Activated naive CD4-positive, alpha-beta T cell treated with Interleukin-2 at 50 U/mL for 16 hours (primary cell): ENCODE results near the gene WFDC13.
"Not testable (repeated sequence)": the region's sequence is repeated elsewhere in the genome, so short reads cannot be mapped to it uniquely, and the experiment has no call there.

Experiments
- DNase-seq: peaks from one replicate; pipeline ENCODE4 v3.0.0-alpha.2; 2020

Gene WFDC13, protein sequence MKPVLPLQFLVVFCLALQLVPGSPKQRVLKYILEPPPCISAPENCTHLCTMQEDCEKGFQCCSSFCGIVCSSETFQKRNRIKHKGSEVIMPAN

DNA sequence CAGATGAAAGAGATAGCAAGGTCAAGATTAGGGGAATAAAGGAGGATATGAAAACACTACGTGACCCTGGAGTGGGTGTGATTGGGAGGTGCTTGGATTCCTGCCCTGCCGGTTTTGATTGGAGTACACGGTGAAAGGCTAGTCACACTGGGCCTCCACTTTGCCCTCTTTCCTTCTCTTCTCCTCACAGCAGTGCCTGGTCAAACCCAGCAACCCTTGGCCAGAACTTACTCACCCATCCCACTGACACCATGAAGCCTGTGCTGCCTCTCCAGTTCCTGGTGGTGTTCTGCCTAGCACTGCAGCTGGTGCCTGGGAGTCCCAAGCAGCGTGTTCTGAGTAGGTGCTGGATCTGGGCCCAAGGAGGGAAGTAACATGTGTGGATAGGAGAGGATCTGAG lies at the start of gene WFDC13:
TSS of gene WFDC13 (plus strand) at position 166 of the 400 bp plus-strand sequence. CDS start at position 252, 86 bp downstream.
- DNase-seq: no peak

DNA sequence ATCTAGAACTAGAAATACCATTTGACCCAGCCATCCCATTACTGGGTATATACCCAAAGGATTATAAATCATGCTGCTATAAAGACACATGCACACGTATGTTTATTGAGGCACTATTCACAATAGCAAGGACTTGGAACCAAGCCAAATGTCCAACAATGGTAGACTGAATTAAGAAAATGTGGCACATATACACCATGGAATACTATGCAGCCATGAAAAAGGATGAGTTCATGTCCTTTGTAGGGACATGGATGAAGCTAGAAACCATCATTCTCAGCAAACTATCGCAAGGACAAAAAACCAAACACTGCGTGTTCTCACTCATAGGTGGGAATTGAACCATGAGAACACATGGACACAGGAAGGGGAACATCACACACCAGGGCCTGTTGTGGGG lies 44.8 kb upstream of the WFDC13 start:
- not testable (repeated sequence) for DNase-seq

DNA sequence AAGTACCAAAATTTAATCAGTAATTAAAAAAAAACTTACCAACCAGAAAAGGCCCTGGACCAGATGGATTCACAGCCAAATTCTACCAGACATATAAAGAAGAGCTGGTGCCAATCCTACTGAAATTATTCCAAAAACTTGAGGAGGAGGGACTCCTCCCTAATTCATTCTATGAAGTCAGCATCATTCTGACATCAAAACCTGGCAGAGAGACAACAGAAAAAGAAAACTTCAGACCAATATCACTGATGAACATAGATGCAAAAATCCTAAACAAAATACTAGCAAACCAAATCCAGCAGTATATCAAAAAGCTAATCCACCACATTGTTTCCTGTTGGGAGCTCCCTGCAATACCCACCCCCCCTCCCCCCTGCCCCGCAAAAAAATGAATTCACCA lies 31.7 kb upstream of the WFDC13 start, which contains the start of gene WFDC11:
TSS of gene WFDC11 (minus strand) at position 101 of the 400 bp plus-strand sequence. CDS start 19,639 bp downstream, outside the sequence.
- no peak for DNase-seq

DNA sequence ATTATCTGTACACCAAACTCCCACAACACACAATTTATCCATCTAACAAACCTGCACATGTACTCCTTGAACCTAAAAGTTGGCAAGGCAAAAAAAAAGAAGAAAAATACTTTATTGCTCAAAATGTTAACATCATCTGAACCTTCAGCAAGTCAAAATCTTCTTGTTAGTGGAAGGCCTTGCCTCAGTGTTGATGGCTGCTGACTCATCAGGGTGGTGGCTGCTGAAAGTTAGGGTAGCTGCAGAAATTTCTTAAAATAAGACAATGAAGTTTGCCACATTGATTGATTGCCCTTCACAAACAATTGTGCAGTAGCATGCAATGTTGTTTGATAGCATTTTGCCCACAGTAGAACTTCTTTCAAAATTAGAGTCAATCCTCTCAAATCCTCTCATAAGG lies 29.1 kb upstream of the WFDC13 start:
- no peak for DNase-seq

DNA sequence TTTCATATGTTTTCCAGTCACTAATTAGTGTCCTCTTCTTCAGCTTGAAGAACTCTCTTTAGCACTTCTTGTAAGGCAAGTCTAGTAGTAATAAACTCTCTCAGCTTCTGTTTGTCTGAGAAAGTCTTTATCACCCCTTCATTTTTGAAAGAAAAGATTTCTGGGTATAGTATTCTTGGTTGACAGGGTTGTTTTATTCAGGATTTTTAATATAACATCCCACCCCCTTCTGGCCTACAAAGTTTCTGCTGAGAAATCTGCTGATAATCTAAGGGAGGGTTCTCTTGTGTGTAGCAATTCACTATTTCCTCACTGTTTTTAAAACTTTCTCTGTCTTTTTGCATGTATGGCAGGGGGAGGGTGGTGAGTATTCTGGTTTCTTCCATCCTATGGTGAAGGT lies 22.2 kb upstream of the WFDC13 start:
- DNase-seq: no peak

DNA sequence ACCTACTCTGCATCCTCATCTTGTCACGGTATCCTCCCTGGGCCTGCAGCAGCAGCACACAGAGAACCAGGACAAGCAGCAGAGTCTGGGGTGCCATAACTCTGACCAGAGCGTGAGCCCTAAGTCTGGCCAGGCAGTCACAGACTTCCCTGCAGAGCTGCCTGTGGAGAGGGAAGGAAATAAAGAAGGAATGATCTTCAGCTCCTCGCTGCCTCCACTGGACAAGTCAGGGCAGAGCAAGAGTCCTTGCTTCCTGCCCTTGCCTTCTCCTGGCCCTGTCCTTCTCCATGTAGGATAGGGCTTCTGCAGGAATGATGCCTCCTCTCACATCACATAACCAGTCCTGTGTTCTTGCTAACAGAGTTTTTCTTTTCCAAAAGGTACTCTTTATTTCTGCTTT lies 15.9 kb upstream of the WFDC13 start:
- no peak for DNase-seq

DNA sequence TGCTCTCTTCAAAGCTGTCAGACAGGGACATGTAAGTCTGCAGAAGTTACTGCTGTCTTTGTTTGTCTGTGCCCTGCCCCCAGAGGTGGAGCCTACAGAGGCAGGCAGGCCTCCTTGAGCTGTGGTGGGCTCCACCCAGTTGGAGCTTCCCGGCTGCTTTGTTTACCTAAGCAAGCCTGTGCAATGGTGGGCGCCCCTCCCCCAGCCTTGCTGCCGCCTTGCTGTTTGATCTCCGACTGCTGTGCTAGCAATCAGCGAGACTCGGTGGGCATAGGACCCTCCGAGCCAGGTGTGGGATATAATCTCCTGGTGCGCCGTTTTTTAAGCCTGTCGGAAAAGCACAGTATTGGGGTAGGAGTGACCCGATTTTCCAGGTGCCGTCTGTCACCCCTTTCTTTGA lies 8.5 kb upstream of the WFDC13 start:
- not testable (repeated sequence) for DNase-seq

DNA sequence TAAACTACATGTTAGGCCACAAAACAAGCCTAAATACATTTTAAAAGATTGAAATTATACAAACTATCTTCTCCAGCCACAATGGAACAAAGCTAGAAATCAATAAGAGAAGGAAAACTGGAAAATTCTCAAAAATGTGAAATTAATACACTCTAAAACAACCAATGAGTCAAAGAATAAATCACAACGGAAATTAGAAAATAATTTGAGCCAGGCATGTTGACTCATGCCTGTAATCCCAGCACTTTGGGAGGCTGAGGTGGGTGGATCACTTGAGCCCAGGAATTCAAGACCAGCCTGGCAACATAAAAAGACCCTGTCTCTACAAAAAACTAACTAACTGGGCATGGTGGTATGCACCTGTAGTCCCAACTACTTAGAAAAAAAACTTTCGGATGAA lies 6.3 kb upstream of the WFDC13 start:
- DNase-seq: no peak

DNA sequence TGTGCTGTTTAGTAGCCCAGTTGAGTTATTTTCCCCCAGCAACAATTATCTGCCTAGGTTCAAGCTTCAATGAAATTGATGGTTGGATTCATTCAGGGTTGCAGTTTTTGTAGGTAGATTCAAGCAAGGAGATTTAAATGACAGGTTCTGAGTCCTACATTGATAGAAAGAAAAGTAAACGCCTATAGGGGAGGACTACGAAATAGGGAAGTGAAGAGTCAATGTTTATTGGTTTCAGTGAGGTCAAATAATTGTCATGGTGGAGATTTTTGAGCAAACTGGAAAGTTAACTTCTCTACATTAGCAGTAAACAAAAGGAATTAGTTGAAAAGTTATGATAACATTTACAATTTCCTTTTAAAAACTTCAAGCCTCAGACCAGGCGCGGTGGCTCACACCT lies 734 bp upstream of the WFDC13 start:
- DNase-seq: no peak

DNA sequence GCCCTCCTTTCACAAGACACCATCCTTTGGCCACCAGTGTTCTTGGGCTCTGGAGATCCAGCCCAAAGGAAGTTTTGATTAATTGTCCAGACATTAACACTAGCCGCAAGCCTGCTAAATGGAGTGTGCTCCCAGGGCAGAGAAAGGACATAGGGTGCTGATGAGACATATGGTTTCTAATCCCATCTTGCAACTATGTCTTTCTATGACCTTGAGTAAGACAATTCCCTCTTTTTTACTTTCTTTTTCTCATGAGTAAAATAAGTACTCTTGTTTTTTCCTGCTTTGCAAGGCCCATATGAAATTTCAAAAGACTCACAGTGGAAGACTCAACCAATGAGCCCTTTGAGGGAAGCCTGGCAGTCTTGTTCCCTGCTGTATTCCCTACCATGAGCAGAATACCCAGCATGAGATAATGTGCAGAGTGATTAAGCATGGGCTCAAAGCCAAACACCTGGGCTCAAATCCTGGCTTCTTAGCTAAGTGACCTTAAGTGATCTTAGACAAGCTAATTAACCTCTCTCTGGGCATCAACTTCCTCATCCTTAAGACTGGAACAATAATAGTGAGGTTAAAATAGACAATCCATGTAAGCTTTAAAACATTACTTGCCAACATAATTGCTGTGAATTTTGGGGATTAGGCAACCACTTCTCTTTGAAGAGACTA lies 3.3 kb downstream of the WFDC13 start, which contains the start of gene WFDC10B:
TSS of gene WFDC10B (minus strand) at position 51 of the 669 bp plus-strand sequence. CDS start 19,027 bp downstream, outside the sequence.
- no peak for DNase-seq

DNA sequence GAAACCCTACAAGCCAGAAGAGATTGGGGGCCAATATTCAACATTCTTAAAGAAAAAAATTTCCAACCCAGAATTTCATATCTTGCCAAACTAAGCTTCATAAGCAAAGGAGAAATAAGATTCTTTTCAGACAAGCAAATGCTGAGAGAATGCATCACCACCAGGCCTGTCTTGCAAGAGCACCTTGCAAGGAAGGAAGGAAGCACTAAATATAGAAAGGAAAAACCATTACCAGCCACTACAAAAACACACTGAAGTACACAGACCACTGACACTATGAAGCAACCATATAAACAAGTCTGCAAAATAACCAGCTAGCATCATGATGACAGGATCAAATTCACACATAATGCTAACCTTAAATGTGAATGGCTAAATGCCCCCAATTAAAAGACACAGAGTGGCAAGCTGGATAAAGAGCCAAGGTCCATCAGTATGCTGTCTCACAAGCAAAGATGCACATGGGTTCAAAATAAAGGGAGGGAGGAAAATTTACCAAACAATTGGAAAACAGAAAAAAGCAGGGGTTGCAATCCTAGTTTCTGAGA lies 14.4 kb downstream of the WFDC13 start:
- DNase-seq: not testable (repeated sequence)

DNA sequence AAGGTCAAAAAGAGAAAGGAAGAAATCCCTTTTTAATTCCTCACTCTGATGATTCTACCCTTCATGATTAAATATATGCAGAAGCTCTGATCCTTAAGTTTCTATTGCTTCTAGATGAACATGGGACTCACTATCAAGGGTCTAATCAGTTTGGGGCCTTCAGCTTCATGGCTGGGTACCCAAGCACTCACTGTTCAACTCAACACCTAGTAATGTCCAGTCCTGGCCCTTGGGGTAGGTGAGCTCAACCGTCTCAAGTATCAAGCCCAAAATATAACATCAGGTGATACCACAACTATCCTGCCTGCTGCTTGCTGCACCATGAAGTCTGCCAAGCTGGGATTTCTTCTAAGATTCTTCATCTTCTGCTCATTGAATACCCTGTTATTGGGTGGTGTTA lies 20.2 kb downstream of the WFDC13 start, which contains the start of gene SPINT4:
TSS of gene SPINT4 (plus strand) at position 301 of the 400 bp plus-strand sequence. CDS start at position 322, 21 bp downstream.
- DNase-seq: no peak

DNA sequence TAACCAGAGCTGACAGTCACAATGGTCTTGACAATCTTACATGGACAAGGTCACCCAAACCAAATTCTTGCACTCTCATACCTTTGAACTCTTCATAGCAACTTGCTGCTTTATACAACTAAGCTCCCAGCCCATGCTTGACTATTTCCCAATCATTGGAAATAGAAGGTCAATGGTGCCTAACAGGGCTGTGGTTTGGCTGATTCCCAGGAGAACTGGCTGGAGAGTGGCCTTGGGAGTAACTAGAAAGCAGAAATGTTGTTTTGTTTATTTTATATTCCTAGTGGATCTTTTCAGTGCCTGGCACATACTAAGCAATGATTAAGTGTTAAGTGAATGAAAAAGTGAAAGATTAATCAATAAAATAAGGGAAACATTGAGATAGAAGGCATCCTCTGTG lies 23.3 kb downstream of the WFDC13 start:
- no peak for DNase-seq

DNA sequence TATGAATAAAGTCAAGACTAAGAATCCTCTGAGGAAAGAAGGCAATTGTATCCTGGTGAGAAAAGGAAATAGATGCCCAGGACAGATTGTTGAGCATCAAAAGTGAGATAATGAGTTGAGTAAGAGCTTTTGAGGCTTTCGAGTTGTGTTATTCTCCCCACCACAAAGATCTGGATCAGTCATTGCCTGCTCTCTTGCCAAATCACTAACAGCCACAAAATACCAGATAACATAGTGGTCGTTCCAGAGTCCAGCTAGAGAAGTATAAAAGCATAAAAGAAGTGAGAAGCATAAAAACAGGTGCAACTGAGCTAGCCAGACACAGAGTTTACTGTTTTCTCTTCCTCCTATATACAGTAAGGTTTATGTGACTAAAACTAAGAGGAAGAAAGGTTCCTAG lies 25.2 kb downstream of the WFDC13 start:
- no peak for DNase-seq

DNA sequence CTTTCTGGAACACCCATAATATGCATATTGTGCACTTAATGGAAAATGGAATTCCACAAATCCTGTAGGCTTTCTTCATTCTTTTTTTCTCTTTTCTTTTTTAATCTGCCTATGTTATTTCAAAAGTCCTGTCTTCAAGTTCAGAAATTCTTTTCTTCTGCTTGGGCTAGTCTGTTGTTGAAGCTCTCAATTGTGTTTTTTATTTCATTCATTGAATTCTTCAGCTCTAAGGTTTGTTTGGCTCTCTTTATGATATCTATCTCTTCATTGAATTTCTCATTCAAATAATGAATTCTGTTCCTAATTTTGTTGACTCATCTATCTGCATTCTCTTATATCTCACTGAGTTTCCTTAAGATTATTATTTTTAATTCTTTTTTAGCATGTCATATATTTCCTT lies 30.4 kb downstream of the WFDC13 start:
- DNase-seq: no peak

DNA sequence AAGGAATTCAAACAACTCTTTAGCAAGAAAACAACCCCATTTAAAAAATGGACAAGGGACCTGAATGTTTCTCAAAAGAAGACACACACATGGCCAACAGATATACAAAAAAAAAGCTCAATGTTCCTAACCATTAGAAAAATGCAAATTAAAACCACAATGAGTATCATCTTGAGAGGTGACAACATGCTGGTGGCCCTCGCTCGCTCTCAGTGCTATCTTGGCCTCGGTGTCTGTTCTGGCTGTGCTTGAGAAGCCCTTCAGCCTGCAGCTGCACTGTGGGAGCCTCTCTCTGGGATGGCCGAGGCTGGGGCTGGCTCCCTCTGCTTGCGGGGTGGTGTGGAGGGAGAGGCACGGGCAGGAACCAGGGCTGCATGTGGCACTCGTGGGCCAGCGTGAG lies 33.7 kb downstream of the WFDC13 start:
- no peak for DNase-seq

DNA sequence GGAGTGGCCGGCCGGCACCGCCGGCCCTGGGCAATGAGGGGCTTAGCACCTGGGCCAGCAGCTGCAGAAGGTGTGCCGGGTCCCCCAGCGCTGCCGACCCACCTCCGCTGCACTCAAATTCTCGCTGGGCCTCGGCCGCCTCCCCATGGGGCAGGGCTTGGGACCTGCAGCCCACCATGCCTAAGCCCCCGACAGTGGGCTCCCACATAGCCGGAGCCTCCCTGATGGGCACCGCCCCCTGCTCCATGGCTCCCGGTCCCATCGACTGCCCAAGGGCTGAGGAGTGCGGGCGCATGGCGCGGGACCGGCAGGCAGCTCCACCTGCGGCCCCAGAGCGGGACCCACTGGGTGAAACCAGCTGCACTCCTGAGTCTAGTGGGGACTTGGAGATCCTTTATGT lies 34.1 kb downstream of the WFDC13 start:
- DNase-seq: no peak

DNA sequence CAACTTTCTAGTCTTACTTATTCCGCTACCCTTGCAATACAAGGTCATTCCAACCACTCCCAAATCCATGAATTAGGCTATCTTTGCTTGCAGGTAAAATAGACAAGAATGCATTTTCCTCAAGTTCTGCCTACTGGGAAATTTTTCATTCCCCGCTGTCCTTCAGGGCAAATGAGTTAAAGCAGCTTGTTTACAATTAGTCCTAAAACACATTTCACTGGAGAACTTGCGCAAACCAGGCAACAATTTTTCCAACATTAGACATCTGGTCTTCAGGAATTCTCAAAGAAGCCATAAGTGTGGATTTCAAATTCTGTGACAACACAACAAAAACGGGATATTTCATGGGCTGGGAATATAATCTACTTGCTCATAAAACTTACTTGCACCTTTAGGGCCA lies 40.8 kb downstream of the WFDC13 start:
- no peak for DNase-seq

DNA sequence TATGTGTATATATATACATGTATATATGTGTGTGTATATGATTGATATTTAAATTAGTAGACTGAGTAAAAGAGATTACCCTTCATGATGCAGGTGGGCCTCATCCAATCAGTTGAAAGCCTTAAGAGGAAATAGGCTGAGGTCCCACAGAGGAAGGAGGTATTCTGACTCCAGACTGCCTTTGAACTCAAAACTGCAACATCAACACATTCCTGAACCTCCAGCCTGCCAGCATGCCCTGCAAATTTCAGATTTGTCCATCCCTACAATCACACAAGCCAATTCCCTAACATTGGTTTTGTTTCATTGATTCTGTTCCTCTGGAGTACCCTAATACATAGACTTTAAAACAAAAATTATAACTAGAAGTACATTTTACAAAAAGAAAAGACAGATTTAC lies 43.2 kb downstream of the WFDC13 start:
- DNase-seq: no peak

DNA sequence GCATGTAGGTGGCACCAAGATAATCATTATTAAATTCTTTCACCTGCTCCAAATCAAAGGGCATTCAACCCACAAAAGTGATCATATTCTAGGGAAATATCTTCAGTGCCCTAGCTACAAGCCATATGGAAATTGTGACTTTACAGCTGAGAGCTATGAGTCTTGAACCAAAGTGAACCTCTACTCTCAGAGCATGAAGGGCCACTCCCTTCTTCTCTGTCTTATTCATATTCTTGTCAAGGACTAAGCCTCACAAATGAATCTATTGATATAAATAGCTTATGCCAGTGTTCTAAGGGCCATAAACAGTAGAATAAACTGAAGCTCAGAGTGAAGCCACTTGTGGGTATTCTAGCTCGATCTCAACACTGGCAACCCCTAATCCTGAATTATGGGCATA lies 49.9 kb downstream of the WFDC13 start:
- no peak for DNase-seq

DNA sequence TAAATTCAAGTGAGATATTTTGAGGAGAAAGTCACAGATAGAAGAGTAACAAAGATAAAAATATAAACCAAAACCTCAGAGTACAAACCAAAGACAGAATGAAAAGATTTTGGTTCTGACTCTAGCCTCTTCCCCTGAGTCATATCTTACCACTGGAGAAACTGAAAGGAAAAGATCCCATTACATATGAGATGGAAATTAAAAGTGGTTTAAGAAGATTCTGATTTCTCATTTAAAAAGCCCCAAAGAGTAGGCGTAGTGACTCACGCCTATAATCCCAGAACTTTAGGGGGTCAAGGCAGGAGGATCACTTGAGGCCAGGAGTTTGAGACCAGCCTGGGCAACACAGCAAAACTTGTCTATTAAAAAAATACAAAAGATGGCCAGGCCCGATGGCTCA lies 50.9 kb downstream of the WFDC13 start:
- peak; percentile 7 for DNase-seq

DNA sequence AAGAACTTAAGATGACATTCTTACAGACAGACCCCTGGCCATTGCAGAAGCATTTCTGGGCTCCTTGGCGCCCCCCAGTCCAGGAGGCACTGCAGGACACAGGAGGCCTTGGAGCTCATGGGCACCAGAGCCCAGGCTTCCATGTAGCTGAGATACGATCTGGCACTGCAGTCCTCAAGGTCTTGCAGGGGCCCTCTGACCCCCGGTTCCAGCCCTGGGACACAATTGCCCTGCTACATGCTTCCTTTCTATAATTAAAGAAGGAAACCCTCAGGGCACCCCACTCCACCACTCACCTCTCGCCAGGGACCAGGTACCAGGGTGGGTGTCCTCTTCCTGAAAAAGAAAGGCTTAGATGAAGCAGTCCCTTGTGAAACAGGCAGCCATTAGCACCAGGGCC lies 56.3 kb downstream of the WFDC13 start:
- DNase-seq: no peak
